ENCODE data around the gene FMN1. TPM values are rescaled to one million over a fixed set of nuclear protein-coding genes. Genes with fewer than 3 reads are reported as not detected.

Gene FMN1
- total and polyA plus RNA-seq, 2 of the 8 experiments (the other 6 are each of a cell fraction or from before 2014, with no cell fraction given) = 0.27 to 3.7 TPM

- H2BK20ac ChIP-seq (ENCODE audit: low read length) = no peak overlapping the region
- ChIA-PET CTCF (ENCODE audit: partially characterized antibody) (interaction anchor here (0.9 to 5.8 kb wide), 17 partner anchors 9 to 349 kb away, joined by 3 to 100 read pairs (median 4); no protein-coding TSS in a partner anchor), POLR2A (ENCODE audit: partially characterized antibody) (interaction anchor here (1.1 kb wide), 1 partner anchor 343 kb away, joined by 3 read pairs; no protein-coding TSS in a partner anchor)
- FAIRE-seq (no peak), DNase-seq (ENCODE audit: low read depth in 1 of 2, low spot score in 2 of 2) (no peak)
- no peak overlapping the region for H4K91ac ChIP-seq (replicated peaks; ENCODE audit: insufficient read length, low read length)
- TF ChIP-seq SRF (IDR thresholded peaks at IDR 0.05; ENCODE audit: low read depth, low read length) (no peak), YY1 (IDR thresholded peaks at IDR 0.05; ENCODE audit: low read depth, low read length) (no peak), HDAC6 (IDR thresholded peaks at IDR 0.05; ENCODE audit: low read depth, low read length) (no peak), KDM1A (IDR thresholded peaks at IDR 0.05; ENCODE audit: borderline replicate concordance, low read length) (no peak), ZNF274 (IDR thresholded peaks at IDR 0.05; ENCODE audit: borderline replicate concordance, extremely low read depth, low read length) (no peak), JUN (IDR thresholded peaks at IDR 0.05; ENCODE audit: low read depth, low read length) (no peak), CEBPB (IDR thresholded peaks at IDR 0.05; ENCODE audit: low read depth, low read length) (no peak), RFX5 (IDR thresholded peaks at IDR 0.05; ENCODE audit: borderline replicate concordance, low read depth, low read length) (no peak), SIRT6 (IDR thresholded peaks at IDR 0.05; ENCODE audit: low read length) (no peak)
- H3K4ac ChIP-seq (replicated peaks; ENCODE audit: insufficient read length, low read depth, low read length) = no peak overlapping the region
- WGBS, 2 experiments (ENCODE audit: extremely low coverage in 1 of 2, insufficient coverage in 1 of 2, insufficient read length in 1 of 2, insufficient replicate concordance in 2 of 2, low coverage in 1 of 2, low lambda C conversion rate in 2 of 2, missing lambda C conversion rate in 1 of 2) = 94% methylated on average over 1 of the region's 1 CpG; no CpG with 5 or more reads in 1 of the 2 experiments
- H3K4me3 ChIP-seq (ENCODE audit: extremely low read depth in 1 of 4, insufficient read depth in 2 of 4, low read depth in 3 of 4, low read length in 4 of 4) = no peak overlapping the region
- H3K36me3 ChIP-seq (ENCODE audit: control insufficient read depth in 2 of 4, insufficient read depth in 4 of 4, low read length in 3 of 4) = no peaks in the 10 kb centered on the region
- H4K20me1 ChIP-seq (replicated peaks in 1 of 2; ENCODE audit: control insufficient read depth in 1 of 2, insufficient read depth in 2 of 2, low read length in 2 of 2) = no peaks in the 10 kb centered on the region
- no peak overlapping the region for H4K8ac ChIP-seq (ENCODE audit: extremely low read depth, insufficient read depth, low read length)
- no peaks in the 10 kb centered on the region for H3K27me3 ChIP-seq (replicated peaks in 1 of 4; ENCODE audit: control insufficient read depth in 3 of 4, extremely low read depth in 1 of 4, insufficient read depth in 3 of 4, low read length in 3 of 4)
- H3K23ac ChIP-seq (ENCODE audit: insufficient read length) = no peak overlapping the region
- no peaks in the 10 kb centered on the region for H3K79me1 ChIP-seq (ENCODE audit: low read depth, low read length)
- H3K27ac ChIP-seq (ENCODE audit: low read depth, low read length) = no peak overlapping the region
- no peak overlapping the region for H2BK12ac ChIP-seq (ENCODE audit: low read depth, low read length)
- H2AFZ ChIP-seq (ENCODE audit: low read length) = no peak overlapping the region
- no peak overlapping the region for H4K5ac ChIP-seq (ENCODE audit: insufficient read length, low read depth, low read length)
- H3K56ac ChIP-seq (replicated peaks; ENCODE audit: insufficient read length, low read depth, low read length) = no peak overlapping the region
- no peak overlapping the region for H2BK5ac ChIP-seq (ENCODE audit: low read depth, low read length)
- H2BK15ac ChIP-seq (ENCODE audit: low read length) = no peak overlapping the region
- H3K9ac ChIP-seq (replicated peaks in 1 of 4; ENCODE audit: extremely low read depth in 1 of 4, low read depth in 3 of 4, low read length in 3 of 4) = no peak overlapping the region
- H3K23me2 ChIP-seq (ENCODE audit: low read depth, low read length) = no peaks in the 10 kb centered on the region
- H3K4me1 ChIP-seq (replicated peaks in 1 of 4; ENCODE audit: control insufficient read depth in 3 of 4, insufficient read depth in 4 of 4, low read length in 3 of 4) = no peaks in the 10 kb centered on the region; a peak in 1 of 7 replicates
- no peaks in the 10 kb centered on the region for H3K79me2 ChIP-seq (ENCODE audit: control insufficient read depth in 1 of 2, insufficient read depth in 2 of 2, low read length in 2 of 2)
- no peak overlapping the region for H3K4me2 ChIP-seq (ENCODE audit: insufficient read depth in 1 of 2, low read depth in 2 of 2, low read length in 2 of 2)
- no peak overlapping the region for H3K18ac ChIP-seq (ENCODE audit: extremely low read depth, low read length)
- no peak overlapping the region for H2AK5ac ChIP-seq (ENCODE audit: low read depth, low read length)
- H3K14ac ChIP-seq (ENCODE audit: insufficient read length) = no peak overlapping the region
- no peaks in the 10 kb centered on the region for H3K9me3 ChIP-seq (ENCODE audit: insufficient read depth in 2 of 2, low read depth in 1 of 2, low read length in 1 of 2)
- no peak overlapping the region for H2BK120ac ChIP-seq (replicated peaks; ENCODE audit: low read depth, low read length)
Measured at GRCh38 chr15:32998182-32998581, 196.3 kb downstream of the FMN1 start.
